Placental pericyte (primary cell): ENCODE data around the gene RASSF8. TPM values are rescaled to one million over a fixed set of nuclear protein-coding genes. Genes with fewer than 3 reads are reported as not detected.

ENCODE experiments used
- total RNA-seq: library from RNA; depleted of rRNA; stranded (reverse); fragments of >200 nt; gene quantifications from 2 replicates; pipeline ENCODE4 v1.2.3, GENCODE V29; 2012

The RASSF8 gene
- 54.9 and 80.6 TPM in 2 replicates for total RNA-seq

GRCh38 chr12:25958428-25959070, at the start of gene RASSF8:
Gene RASSF8, plus strand, starts transcription at chr12:25958682. Its CDS starts 96,662 bp downstream, at chr12:26055344.

GRCh38 chr12:26124446-26125399, 166.2 kb downstream of the RASSF8 start, which contains the start of gene BHLHE41:
Gene BHLHE41, minus strand, starts transcription at chr12:26125037. Its CDS starts 258 bp downstream, at chr12:26124779.

Other genes with a start within 250 kb of the RASSF8 start
- 0.66 and 1.6 TPM in 2 replicates for gene BHLHE41, start 166.4 kb downstream of the RASSF8 start, total RNA-seq
- gene SSPN, start 236.9 kb downstream of the RASSF8 start, total RNA-seq = 2.2 and 8.4 TPM in 2 replicates